ENCODE data around the gene CDCA5. TPM values are rescaled to one million over a fixed set of nuclear protein-coding genes. Genes with fewer than 3 reads are reported as not detected.

The CDCA5 gene
- total RNA-seq, 1 donor from 2014 or later: 1.2 TPM

DNA sequence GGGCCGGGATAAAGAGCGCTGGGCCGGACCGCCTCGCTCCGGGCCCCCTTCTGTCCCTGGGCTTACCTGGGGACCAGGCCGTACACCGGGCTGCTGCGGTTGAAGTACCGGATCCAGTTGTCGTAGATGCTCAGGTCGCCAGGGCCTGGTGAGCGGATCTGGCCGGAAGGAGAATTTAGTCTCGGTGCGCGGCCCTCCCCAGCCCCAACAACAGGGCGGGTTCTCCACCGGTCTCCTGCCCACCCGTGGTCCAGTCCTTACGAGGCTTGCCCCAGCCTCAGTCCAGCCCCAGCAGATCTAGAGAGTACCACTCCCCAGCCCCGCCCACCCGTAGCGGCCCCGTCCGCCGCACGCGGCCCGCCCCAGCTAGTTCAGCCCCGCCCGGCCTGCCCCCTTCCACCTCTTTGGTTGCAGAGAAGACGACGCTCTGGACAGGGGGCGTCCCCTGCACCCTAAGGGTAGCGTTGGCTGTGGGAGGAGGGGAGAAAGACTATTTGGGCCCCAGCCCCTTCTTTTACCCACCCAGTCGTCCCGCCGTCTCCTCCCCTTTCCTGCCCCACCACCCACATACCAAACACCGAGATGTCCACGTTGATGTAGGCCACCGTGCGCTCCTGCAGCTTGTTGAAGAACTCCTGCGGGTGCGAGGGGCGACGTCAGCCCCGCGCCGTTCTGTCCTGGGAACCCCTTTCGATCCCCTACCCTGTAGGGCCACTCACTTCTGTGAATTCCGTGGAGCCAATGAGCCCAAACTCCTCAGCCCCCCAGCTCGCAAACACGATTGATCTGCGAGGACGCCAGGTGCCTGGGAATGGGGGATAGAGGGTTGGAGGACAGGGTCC, 36.0 kb downstream of the CDCA5 start:
- no peak for DNase-seq (ENCODE audit: low spot score)

DNA sequence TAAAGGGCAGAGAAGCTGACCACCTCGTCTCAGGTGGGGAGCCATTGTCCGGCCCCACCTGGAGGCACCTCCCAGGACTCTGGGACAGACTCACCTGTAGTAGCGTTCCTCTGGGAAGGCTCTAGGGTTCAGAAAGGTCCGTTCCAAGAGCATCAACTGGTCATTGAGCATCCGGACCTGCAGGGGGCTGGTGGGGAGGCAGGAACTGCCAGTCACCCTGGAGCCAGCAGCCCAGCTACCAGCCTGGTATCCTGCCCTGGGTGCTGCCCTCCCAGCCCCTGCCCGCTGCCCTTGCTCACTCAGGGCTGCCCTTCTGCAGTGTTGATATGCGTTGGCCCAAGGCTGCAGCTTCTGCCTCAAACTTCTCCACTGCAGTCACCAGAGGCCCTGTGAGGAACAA, 38.1 kb downstream of the CDCA5 start:
- no peak for DNase-seq (ENCODE audit: low spot score)

DNA sequence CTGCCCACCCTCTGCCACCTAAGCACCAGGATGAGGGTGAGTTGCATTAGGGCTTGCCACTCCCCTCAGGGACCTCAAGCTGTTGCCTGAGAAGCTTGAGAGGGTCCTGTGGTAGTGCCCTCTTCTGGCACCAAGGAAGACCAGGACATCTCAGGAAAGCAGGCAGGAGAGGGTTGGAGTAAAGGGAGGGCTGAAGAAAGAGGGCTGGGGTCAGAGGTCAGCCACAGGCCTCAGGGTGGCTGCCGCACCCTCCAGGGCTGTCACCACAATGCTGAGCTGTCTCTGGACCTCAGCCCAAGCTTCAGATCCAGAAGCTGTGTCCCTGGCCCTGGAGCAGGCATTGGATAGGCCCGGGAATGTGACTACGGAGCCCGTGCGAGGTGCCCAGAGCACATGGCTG, 38.8 kb downstream of the CDCA5 start:
- no peak for DNase-seq (ENCODE audit: low spot score)

DNA sequence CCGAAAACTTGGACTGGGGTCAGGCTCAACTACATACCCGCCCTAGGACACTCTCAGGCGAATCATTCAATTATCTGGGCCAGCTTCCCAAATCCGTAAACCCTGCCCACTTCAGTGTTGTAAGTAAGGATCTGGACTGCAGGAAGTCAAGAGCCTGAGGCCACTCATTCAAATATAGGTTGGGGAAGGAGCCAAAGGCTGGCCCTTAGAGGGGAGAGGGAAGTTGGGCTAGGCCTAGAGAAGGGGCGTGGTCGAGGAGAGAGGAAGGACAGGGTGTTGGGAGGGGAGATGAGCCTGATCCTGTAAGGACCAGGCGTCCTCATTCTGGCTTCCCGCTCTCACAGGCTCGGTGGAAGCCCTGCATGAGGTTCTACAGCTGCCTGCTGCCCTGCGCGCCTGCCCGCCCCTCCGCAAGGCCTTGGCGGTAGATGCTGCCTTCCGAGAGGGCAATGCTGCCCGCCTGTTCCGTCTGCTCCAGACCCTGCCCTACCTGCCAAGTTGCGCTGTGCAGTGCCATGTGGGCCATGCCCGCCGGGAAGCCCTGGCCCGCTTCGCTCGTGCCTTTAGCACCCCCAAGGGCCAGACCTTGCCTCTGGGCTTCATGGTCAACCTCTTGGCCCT, 39.8 kb downstream of the CDCA5 start:
- DNase-seq (ENCODE audit: low spot score): no peak

DNA sequence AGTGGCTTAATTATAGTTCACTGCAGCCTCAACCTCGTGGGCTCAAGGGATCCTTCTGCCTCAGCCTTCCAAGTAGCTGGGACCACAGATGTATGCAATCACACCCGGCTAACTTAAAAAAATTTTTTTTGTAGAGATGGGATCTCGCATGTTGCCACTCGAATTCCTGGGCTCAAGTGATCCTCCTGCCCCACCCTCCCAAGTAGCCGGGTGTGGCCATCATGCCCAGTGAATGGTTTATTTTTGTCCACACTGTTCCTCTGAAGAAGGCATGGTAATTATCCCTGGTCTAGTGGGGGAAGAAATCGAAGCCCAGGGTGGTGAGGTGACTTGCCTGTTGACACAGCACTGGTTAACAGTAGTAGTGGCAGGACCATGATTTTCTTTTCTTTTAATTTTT, 40.9 kb downstream of the CDCA5 start:
- no peak for DNase-seq (ENCODE audit: low spot score)

DNA sequence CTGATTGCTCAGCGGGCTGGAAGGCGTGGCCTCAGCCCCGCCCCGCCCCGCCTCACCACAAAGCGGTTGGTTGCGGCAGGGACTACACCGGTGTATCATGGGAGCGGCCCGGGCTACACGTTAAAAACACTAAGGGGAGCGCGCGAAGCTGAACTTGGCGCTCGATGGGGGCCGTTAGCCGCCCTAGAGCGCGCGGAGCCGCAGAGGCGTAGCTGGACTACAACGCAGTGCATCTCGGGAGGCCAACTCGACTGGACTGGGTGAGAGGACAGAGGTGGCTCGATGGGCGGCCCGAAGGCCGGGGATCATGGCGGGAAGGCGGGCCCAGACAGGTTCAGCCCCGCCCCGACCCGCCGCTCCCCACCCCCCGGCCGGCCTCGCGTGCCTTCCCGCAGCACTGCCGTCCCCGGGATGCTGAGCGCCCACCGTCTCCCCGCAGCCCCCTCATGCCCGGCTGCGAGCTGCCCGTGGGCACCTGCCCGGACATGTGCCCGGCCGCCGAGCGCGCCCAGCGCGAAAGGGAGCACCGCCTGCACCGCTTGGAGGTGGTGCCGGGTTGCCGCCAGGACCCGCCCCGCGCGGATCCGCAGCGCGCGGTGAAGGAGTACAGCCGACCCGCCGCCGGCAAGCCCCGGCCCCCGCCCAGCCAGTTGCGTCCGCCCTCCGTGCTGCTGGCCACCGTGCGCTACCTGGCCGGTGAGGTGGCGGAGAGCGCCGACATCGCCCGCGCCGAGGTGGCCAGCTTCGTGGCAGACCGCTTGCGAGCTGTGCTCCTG, 42.8 kb downstream of the CDCA5 start, which contains the start of gene SAC3D1:
SAC3D1 (plus strand) TSS at position 364 of the 776 bp plus-strand sequence; CDS start at position 447, 83 bp downstream.
- DNase-seq (ENCODE audit: low spot score): peak; percentile 96

DNA sequence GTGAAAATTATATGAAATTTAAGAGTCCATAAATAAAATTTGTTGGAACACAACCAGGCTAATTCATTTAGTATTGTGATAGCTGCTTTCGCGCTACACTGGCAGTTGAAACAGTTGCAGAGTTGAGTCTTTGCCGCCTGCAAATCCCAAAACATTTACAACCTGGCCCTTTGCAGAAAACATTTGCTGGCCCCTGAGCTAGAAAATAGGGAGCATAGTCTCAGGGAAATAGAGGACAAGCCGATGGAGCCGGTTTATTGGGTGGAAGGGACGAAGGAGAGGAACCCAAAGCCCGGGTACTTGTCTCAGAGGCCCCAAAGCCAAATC, 43.4 kb downstream of the CDCA5 start:
- no peak for DNase-seq (ENCODE audit: low spot score)

DNA sequence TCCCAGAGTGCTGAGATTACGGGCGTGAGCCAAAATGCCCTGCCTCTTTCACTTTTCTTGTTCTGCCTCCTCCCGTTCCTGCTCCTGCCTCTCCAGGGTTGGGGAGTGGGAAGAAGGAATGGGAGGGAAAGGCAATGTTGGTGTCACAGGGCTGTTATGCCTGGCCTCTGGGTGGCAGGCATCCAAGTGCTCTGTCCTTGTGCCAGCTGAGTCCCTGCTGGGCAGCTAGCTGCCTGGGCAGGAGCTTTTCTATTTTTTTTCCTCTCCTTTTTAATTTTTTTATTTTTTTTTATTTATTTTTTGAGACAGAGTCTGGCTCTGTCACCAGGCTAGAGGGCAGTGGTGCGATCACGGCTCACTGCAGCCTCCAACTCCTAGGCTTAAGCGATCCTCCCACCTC, 46.9 kb downstream of the CDCA5 start:
- no peak for DNase-seq (ENCODE audit: low spot score)

DNA sequence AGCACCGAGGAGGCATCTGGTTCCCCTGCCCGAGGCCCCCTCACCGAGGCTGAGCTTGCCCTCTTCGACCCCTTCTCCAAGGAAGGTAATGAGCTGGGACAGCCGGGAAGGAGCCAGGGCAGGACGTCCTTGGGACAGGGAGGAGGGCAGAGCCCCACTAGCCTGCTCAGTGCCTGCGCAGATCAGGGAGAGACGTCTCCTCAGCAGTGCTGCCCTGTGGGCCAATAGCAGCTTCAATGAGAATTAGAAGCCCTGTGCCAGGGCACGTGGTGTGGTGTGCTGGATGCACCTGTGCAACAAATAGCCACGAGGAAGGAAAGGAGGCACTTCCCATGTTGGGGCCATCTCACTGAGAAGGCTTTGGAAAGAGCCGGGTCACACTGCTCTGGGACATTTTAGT, 48.3 kb downstream of the CDCA5 start:
- DNase-seq (ENCODE audit: low spot score): no peak

DNA sequence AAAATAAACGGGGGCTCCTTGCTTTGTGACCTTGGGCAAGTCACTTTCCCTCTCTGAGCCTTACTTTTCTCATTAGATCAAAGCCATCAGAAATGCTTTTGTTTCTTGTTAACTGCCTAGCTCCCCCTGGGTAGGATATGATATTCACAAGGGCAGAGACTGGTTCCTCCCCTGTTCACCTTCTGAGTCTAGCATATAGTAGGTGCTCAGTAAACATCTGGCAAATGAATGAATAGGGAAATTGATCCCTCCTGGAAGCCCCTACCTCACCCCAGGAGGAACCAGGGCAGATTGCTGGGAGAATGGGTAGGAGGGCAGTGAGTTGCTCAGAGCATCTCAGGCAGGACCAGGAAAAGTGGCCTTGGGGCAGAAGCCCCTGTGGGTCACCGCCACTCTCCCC, 49.4 kb downstream of the CDCA5 start:
- no peak for DNase-seq (ENCODE audit: low spot score)

DNA sequence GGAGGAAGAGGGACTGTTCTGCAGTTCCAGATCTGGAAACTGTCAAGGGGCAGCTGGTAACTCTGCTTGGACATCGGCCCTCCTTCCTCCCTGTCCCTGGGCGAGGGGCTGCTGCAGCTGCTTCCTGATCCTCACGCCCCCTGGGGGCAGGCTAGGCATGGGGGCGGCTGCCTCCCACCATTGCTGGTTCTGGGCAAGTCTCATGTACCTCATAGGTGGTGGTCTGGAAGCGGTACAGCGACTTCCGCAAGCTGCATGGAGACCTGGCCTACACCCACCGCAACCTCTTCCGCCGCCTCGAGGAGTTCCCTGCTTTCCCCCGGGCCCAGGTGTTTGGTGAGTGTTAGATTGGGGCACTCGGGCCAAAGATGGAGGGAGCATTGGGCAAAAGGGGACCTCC, 51.6 kb downstream of the CDCA5 start:
- no peak for DNase-seq (ENCODE audit: low spot score)

Small RNAs within 50 kb of the gene (microRNA-seq; reads per million reads assigned to microRNA genes)
- not detected for gene MIR6751 (ENCODE audit: borderline number of aligned reads)

Other genes with a start within 250 kb of the CDCA5 start
- gene CDC42BPG, start 239.4 kb downstream of the CDCA5 start, total RNA-seq: 0.55 TPM
- 95.0 TPM for gene EHD1, start 205.4 kb downstream of the CDCA5 start, total RNA-seq
- gene ATG2A, start 166.8 kb downstream of the CDCA5 start, total RNA-seq: 22.2 TPM
- 28.3 TPM for gene PPP2R5B, start 159.4 kb downstream of the CDCA5 start, total RNA-seq
- not detected for gene GPHA2, start 148.1 kb downstream of the CDCA5 start, total RNA-seq
- not detected for gene MAJIN, start 111.9 kb downstream of the CDCA5 start, total RNA-seq
- 2.1 TPM for gene BATF2, start 87.1 kb downstream of the CDCA5 start, total RNA-seq
- gene ARL2, start 69.9 kb downstream of the CDCA5 start, total RNA-seq: 93.0 TPM
- gene SNX15, start 56.6 kb downstream of the CDCA5 start, total RNA-seq: 27.6 TPM
- 12.3 TPM for gene SAC3D1, start 42.8 kb downstream of the CDCA5 start, total RNA-seq
- gene NAALADL1, start 25.5 kb downstream of the CDCA5 start, total RNA-seq: 15.2 TPM
- 32.1 TPM for gene ZFPL1, start 182 bp upstream of the CDCA5 start, total RNA-seq
- 86.6 TPM for gene VPS51, start 12.2 kb upstream of the CDCA5 start, total RNA-seq
- gene TM7SF2, start 27.8 kb upstream of the CDCA5 start, total RNA-seq: 22.1 TPM
- 11.5 TPM for gene ZNHIT2, start 33.7 kb upstream of the CDCA5 start, total RNA-seq
- 617 TPM for gene FAU, start 38.1 kb upstream of the CDCA5 start, total RNA-seq
- gene MRPL49, start 38.3 kb upstream of the CDCA5 start, total RNA-seq: 26.1 TPM
- gene SYVN1, start 50.5 kb upstream of the CDCA5 start, total RNA-seq: 78.8 TPM
- not detected for gene SPDYC, start 86.2 kb upstream of the CDCA5 start, total RNA-seq
- 102 TPM for gene CAPN1, start 97.9 kb upstream of the CDCA5 start, total RNA-seq
- gene POLA2, start 177.9 kb upstream of the CDCA5 start, total RNA-seq: 5.9 TPM
- gene CDC42EP2, start 230.8 kb upstream of the CDCA5 start, total RNA-seq: 88.4 TPM
- 34.1 TPM for gene DPF2, start 249.8 kb upstream of the CDCA5 start, total RNA-seq